Measurements from ENCODE around the gene DAGLA.
"Not testable (repeated sequence)": the region's sequence is repeated elsewhere in the genome, so short reads cannot be mapped to it uniquely, and the experiment has no call there.

The DAGLA gene

DNA sequence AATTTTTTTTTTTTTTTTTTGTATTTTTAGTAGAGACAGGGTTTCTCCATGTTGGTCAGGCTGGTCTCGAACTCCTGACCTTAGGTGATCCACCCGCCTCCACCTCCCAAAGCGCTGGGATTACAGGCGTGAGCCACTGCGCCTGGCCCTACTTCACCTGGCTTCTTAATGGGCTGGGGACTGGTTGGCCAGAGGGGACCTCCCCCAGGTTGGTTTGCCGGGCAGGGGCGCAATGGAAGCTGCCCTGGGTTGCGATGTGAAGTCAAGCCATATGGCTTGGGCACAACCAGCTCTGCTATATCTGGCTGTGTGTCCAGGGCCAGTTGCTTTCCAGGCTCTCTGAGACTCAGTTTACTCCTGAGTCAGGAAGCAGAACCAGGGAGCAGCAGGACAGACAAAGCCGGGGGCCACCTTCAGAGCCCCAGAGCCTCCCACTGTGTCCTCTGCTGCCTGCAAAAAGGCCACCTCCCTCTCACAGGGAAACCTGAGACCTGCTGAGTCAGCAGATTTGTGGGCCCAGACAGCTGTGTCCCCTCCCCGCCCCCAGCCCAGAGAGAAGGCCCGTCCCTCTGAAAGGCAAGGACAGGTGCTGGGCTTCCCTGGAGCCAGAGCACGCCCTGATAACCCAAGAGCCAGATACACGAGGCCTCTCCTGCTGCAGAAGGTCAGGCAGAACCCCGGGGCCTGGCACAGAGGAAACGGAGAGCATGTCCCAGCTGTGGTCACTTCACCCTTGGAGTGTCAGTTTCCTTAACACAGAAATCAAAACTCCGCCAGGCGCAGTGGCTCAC, 29.2 kb upstream of the DAGLA start:
- no peaks in the 10 kb centered on the region for H3K36me3 ChIP-seq
- no peak overlapping the region for H3K27ac ChIP-seq
- H3K9me3 ChIP-seq (ENCODE audit: severe bottlenecking) = no peaks in the 10 kb centered on the region
- TF ChIP-seq, protein P1, sequence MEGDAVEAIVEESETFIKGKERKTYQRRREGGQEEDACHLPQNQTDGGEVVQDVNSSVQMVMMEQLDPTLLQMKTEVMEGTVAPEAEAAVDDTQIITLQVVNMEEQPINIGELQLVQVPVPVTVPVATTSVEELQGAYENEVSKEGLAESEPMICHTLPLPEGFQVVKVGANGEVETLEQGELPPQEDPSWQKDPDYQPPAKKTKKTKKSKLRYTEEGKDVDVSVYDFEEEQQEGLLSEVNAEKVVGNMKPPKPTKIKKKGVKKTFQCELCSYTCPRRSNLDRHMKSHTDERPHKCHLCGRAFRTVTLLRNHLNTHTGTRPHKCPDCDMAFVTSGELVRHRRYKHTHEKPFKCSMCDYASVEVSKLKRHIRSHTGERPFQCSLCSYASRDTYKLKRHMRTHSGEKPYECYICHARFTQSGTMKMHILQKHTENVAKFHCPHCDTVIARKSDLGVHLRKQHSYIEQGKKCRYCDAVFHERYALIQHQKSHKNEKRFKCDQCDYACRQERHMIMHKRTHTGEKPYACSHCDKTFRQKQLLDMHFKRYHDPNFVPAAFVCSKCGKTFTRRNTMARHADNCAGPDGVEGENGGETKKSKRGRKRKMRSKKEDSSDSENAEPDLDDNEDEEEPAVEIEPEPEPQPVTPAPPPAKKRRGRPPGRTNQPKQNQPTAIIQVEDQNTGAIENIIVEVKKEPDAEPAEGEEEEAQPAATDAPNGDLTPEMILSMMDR (IDR thresholded peaks at IDR 0.05; ENCODE audit: low read depth, low read length) = no peak
- no peak overlapping the region for H3K4me3 ChIP-seq (ENCODE audit: low read depth, low read length)
- no peaks in the 10 kb centered on the region for H3K27me3 ChIP-seq (ENCODE audit: insufficient read depth, low read depth, severe bottlenecking)
- no peak for DNase-seq

DNA sequence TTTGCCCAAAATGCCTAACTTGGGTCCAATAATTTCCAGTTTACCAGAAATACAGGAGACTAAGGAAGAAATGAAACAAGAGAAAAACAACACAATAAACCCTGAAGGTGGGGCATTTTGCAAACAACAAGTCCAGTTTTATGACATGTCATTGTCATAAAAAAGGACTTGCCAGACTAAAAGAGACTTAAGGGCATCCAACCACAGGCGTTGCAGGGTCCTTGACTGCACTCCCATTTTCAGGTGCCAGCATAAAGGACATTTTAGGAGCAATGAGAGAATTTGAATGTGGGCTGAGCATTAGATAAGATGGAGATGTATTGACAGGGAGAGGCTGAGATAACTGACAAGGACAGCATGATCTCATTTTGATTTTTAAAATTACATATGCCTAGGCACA, 28.1 kb upstream of the DAGLA start:
- TF ChIP-seq, protein P1 (IDR thresholded peaks at IDR 0.05; ENCODE audit: low read depth, low read length) = no peak
- DNase-seq = no peak
- Histone ChIP-seq H3K27ac (no peak overlapping the region), H3K4me3 (ENCODE audit: low read depth, low read length) (no peak overlapping the region), H3K36me3 (no peaks in the 10 kb centered on the region), H3K9me3 (ENCODE audit: severe bottlenecking) (no peaks in the 10 kb centered on the region), H3K27me3 (ENCODE audit: insufficient read depth, low read depth, severe bottlenecking) (no peaks in the 10 kb centered on the region)

DNA sequence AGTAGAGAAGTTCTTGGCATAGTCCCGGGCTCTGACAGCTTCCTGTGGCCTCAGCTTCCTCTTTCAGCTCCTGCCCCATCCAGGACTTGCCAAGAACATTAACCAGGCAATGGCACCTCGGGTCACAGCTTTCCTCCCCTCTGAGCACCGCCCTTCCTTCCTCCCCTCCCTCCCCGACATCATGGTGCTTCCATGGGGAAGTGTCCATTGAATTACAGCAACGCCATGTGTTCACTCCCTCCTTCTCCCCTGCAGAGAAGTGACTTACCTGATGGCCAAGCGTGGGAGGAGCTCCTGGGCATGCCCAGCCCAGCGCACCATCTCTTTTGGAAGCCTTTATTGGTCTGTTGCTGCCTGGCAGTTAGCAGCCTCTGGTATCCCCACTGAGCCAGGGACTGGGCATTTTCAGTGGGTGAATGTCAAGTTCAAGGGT, 25.8 kb upstream of the DAGLA start:
- Histone ChIP-seq H3K27ac (no peak overlapping the region), H3K4me3 (ENCODE audit: low read depth, low read length) (no peak overlapping the region), H3K27me3 (ENCODE audit: insufficient read depth, low read depth, severe bottlenecking) (no peaks in the 10 kb centered on the region), H3K36me3 (no peaks in the 10 kb centered on the region), H3K9me3 (ENCODE audit: severe bottlenecking) (no peaks in the 10 kb centered on the region)
- no peak for DNase-seq
- TF ChIP-seq, protein P1 (IDR thresholded peaks at IDR 0.05; ENCODE audit: low read depth, low read length) = no peak

DNA sequence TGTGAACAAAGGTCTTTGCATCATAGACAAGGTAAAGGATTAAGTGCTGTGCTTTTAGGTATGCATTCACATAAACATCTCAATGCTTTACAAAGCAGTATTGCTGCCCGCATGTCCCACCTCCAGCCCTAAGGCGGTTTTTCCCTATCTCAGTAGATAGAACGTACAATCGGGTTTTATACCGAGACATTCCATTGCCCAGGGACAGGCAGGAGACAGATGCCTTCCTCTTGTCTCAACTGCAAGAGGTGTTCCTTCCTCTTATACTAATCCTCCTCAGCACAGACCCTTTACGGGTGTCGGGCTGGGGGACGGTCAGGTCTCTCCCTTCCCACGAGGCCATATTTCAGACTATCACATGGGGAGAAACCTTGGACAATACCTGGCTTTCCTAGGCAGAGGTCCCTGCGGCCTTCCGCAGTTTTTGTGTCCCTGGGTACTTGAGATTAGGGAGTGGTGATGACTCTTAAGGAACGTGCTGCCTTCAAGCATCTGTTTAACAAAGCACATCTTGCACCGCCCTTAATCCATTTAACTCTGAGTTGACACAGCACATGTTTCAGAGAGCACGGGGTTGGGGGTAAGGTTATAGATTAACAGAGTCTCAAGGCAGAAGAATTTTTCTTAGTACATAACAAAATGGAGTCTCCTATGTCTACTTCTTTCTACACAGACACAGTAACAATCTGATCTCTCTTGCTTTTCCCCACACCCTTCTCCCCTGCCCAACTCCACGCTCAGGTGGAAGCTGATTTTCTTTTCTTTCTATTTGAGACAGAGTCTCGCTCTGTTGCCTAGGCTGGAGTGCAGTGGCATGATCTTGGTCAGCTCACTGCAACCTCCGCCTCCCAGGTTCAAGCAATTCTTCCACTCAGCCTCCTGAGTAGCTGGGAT, 24.7 kb upstream of the DAGLA start:
- DNase-seq; H3K9me3 ChIP-seq (ENCODE audit: severe bottlenecking); H3K27me3 ChIP-seq (ENCODE audit: insufficient read depth, low read depth, severe bottlenecking); H3K4me3 ChIP-seq (ENCODE audit: low read depth, low read length); H3K27ac ChIP-seq; H3K36me3 ChIP-seq: not testable (repeated sequence)

DNA sequence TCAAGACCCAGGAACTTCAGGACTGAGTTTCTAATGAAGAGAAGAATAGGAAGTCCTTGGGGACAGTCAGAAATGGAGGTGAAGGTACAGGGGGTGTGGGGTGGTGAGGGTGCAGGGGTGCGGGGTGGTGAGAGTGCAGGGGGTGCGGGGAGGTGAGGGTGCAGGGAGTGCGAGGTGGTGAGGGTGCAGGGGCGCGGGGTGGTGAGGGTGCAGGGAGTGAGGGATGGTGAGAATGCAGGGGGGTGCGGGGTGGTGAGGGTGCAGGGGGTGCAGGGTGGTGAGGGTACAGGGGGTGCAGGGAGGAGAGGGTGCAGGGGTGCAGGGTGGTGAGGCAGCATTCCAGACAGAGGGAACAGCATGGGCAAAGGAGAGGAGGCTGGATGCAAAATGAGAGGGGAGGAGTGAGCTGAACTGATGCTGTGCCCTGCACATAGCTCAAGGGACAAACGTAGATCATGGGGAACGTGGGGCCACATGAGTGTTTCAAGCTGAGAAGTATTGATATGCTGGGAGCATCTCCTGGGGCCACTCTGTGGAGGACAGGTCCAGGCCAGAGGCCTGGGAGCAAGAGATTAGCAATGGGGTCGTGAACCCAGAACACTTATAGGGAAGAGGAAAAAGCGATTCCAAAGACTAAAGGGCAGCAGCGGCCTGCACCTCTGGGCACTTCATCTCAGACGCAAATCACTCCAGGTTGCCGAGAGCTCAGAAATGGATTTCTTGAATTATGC, 23.7 kb upstream of the DAGLA start:
- H3K27ac ChIP-seq = no peak overlapping the region
- no peaks in the 10 kb centered on the region for H3K36me3 ChIP-seq
- no peak for DNase-seq
- TF ChIP-seq, protein P1 (IDR thresholded peaks at IDR 0.05; ENCODE audit: low read depth, low read length) = no peak
- no peak overlapping the region for H3K4me3 ChIP-seq (ENCODE audit: low read depth, low read length)
- H3K27me3 ChIP-seq (ENCODE audit: insufficient read depth, low read depth, severe bottlenecking) = no peaks in the 10 kb centered on the region
- H3K9me3 ChIP-seq (ENCODE audit: severe bottlenecking) = no peaks in the 10 kb centered on the region

Measured in WERI-Rb-1 (cell line).